HEK293 (cell line): ENCODE measurements around the gene PRRC2B.
A peak's percentile ranks its signal among the peaks of the same experiment; 100 is the strongest.
"Not testable (repeated sequence)": the region's sequence is repeated elsewhere in the genome, so short reads cannot be mapped to it uniquely, and the experiment has no call there.

ENCODE experiments used
- CTCF ChIA-PET: fragments of 350-600 bp; formaldehyde crosslinking; extraction: SDS; loops from one replicate; lab custom pipeline; 2021; ENCODE audit warnings: antibody characterized with exemption; lab: Yijun Ruan, JAX
- POLR2A ChIA-PET: fragments of 300-600 bp; formaldehyde crosslinking; extraction: SDS; loops from one replicate; lab custom pipeline; 2020; ENCODE audit warnings: antibody characterized with exemption, inconsistent platforms; lab: Yijun Ruan, JAX
- H3K27ac ChIP-seq: fragments of 200-500 bp; sonication (Bioruptor generic); 2 replicates; pipeline ENCODE4 v1.5.1; 2014; ENCODE audit warnings: low read depth, low read length, control low read depth, inconsistent platforms; ENCODE audit errors: extremely low read depth
- H3K36me3 ChIP-seq, 2 experiments: fragments of 200-500 bp in 1 of 2; sonication (Bioruptor generic) in 1 of 2; 1 replicate in 1 of 2; 2 replicates in 1 of 2; pipeline ENCODE4 v1.5.1; 2014 to 2017; ENCODE audit warnings: inconsistent platforms in 2 of 2, low read length in 2 of 2; ENCODE audit not compliant: control insufficient read depth in 2 of 2, insufficient read depth in 1 of 2
- H3K4me1 ChIP-seq: fragments of 200-500 bp; sonication (Bioruptor generic); 2 replicates; pipeline ENCODE4 v1.5.1; 2014; ENCODE audit warnings: mild to moderate bottlenecking, low read length, inconsistent platforms; ENCODE audit not compliant: control insufficient read depth, insufficient read depth
- H3K4me3 ChIP-seq: 2 replicates; pipeline ENCODE4 v1.5.1; 2011; ENCODE audit warnings: low read depth, mild to moderate bottlenecking, control low read depth, low read length, moderate library complexity
- H3K9me3 ChIP-seq: fragments of 200-500 bp; sonication (Bioruptor generic); 2 replicates; pipeline ENCODE4 v1.5.1; 2014; ENCODE audit warnings: low read depth, low read length, inconsistent platforms; ENCODE audit not compliant: control insufficient read depth, insufficient read depth
- BCL11A ChIP-seq: fragments of 450-650 bp; formaldehyde crosslinking; IDR thresholded peaks from 2 replicates; pipeline ENCODE4 v1.5.1; 2016; ENCODE audit warnings: low read depth, missing biosample characterization, missing genetic modification characterization
- GLIS1 ChIP-seq: fragments of 450-650 bp; formaldehyde crosslinking; IDR thresholded peaks from 2 replicates; pipeline ENCODE4 v1.5.1; 2016; ENCODE audit warnings: missing biosample characterization, missing genetic modification characterization
- KLF10 ChIP-seq: fragments of 450-650 bp; IDR thresholded peaks from 2 replicates; pipeline ENCODE4 v1.5.1; 2018; ENCODE audit warnings: missing biosample characterization, mild to moderate bottlenecking, missing genetic modification characterization
- OSR2 ChIP-seq: fragments of 450-650 bp; formaldehyde crosslinking; IDR thresholded peaks from 2 replicates; pipeline ENCODE4 v1.5.1; 2016; ENCODE audit warnings: missing biosample characterization, missing genetic modification characterization
- SALL2 ChIP-seq: fragments of 450-650 bp; formaldehyde crosslinking; IDR thresholded peaks from 2 replicates; pipeline ENCODE4 v1.5.0; 2017; ENCODE audit warnings: missing biosample characterization, mild to moderate bottlenecking, missing genetic modification characterization, borderline replicate concordance
- SETDB1 ChIP-seq: IDR thresholded peaks from one replicate; pipeline ENCODE4 v1.6.1; 2017; ENCODE audit warnings: mild to moderate bottlenecking, low read length, moderate library complexity, mixed read lengths; ENCODE audit not compliant: insufficient read length
- WT1 ChIP-seq: fragments of 450-650 bp; formaldehyde crosslinking; IDR thresholded peaks from 2 replicates; pipeline ENCODE4 v1.5.1; 2016; ENCODE audit warnings: missing biosample characterization, missing genetic modification characterization
- ZIC2 ChIP-seq: fragments of 450-650 bp; formaldehyde crosslinking; IDR thresholded peaks from 2 replicates; pipeline ENCODE4 v1.5.1; 2016; ENCODE audit warnings: missing biosample characterization, missing genetic modification characterization
- ZNF10 ChIP-seq: fragments of 450-650 bp; formaldehyde crosslinking; IDR thresholded peaks from 2 replicates; pipeline ENCODE4 v1.5.1; 2017; ENCODE audit warnings: missing biosample characterization, missing genetic modification characterization
- ZNF114 ChIP-seq: fragments of 450-650 bp; formaldehyde crosslinking; IDR thresholded peaks from 2 replicates; pipeline ENCODE4 v1.5.0; 2017; ENCODE audit warnings: missing biosample characterization, missing genetic modification characterization
- ZNF18 ChIP-seq: fragments of 450-650 bp; formaldehyde crosslinking; IDR thresholded peaks from 2 replicates; pipeline ENCODE4 v1.5.1; 2016; ENCODE audit warnings: missing biosample characterization, missing genetic modification characterization
- ZNF335 ChIP-seq: fragments of 450-650 bp; formaldehyde crosslinking; conservative IDR thresholded peaks from 2 replicates; pipeline ENCODE4 v1.5.1; 2016; ENCODE audit warnings: missing biosample characterization, missing genetic modification characterization
- ZNF350 ChIP-seq: fragments of 450-650 bp; formaldehyde crosslinking; IDR thresholded peaks from 2 replicates; pipeline ENCODE4 v1.5.0; 2017; ENCODE audit warnings: missing biosample characterization, mild to moderate bottlenecking, missing genetic modification characterization
- ZNF37A ChIP-seq: fragments of 450-650 bp; IDR thresholded peaks from 2 replicates; pipeline ENCODE4 v1.5.1; 2018; ENCODE audit warnings: missing biosample characterization, missing genetic modification characterization
- ZNF391 ChIP-seq: fragments of 450-650 bp; formaldehyde crosslinking; IDR thresholded peaks from 2 replicates; pipeline ENCODE4 v1.5.1; 2016; ENCODE audit warnings: low read depth, missing biosample characterization, missing genetic modification characterization, borderline replicate concordance
- ZNF423 ChIP-seq: fragments of 450-650 bp; formaldehyde crosslinking; IDR thresholded peaks from 2 replicates; pipeline ENCODE4 v1.5.1; 2016; ENCODE audit warnings: missing biosample characterization, missing genetic modification characterization
- ZNF585B ChIP-seq: fragments of 450-650 bp; formaldehyde crosslinking; IDR thresholded peaks from 2 replicates; pipeline ENCODE4 v1.5.1; 2016; ENCODE audit warnings: missing biosample characterization, missing genetic modification characterization
- ZNF777 ChIP-seq: fragments of 450-650 bp; formaldehyde crosslinking; IDR thresholded peaks from 2 replicates; pipeline ENCODE4 v1.5.1; 2017; ENCODE audit warnings: missing biosample characterization, missing genetic modification characterization, borderline replicate concordance
- TF ChIP-seq, protein P1 (sequence below): fragments of 450-650 bp; formaldehyde crosslinking; IDR thresholded peaks from 2 replicates; pipeline ENCODE4 v1.5.1; 2016; ENCODE audit warnings: missing biosample characterization, missing genetic modification characterization
- TF ChIP-seq, protein P2 (sequence below): fragments of 450-650 bp; formaldehyde crosslinking; IDR thresholded peaks from 2 replicates; pipeline ENCODE4 v1.5.1; 2016; ENCODE audit warnings: missing biosample characterization, missing genetic modification characterization
- TF ChIP-seq, protein P3 (sequence below): fragments of 450-650 bp; formaldehyde crosslinking; IDR thresholded peaks from 2 replicates; pipeline ENCODE4 v1.5.1; 2017; ENCODE audit warnings: missing biosample characterization, mild to moderate bottlenecking, missing genetic modification characterization, moderate library complexity

PRRC2B gene

GRCh38 chr9:131367450-131367849 is 26.4 kb upstream of the PRRC2B start:
- ChIA-PET CTCF (interaction anchor here (0.6 to 4.2 kb wide), 12 partner anchors 17 to 825 kb away, joined by 3 to 26 read pairs (median 5); no protein-coding TSS in a partner anchor), POLR2A (interaction anchor here (0.6 to 1.2 kb wide), 3 partner anchors 36 to 267 kb away, joined by 3 to 8 read pairs (median 4); no protein-coding TSS in a partner anchor)
- TF ChIP-seq ZNF585B (tag by site-specific recombination) (no peak), ZNF37A (tag by site-specific recombination) (no peak), BCL11A (tag by site-specific recombination) (no peak), SALL2 (tag by site-specific recombination) (no peak)
- H3K4me3 ChIP-seq: no peak overlapping the region
- no peak overlapping the region for H3K27ac ChIP-seq
- H3K9me3 ChIP-seq: no peaks in the 10 kb centered on the region
- no peaks in the 10 kb centered on the region for H3K36me3 ChIP-seq
- 0 out of 2 replicates have a peak, but pooled peaks cover 2% of the 10 kb centered on the region for H3K4me1 ChIP-seq

DNA sequence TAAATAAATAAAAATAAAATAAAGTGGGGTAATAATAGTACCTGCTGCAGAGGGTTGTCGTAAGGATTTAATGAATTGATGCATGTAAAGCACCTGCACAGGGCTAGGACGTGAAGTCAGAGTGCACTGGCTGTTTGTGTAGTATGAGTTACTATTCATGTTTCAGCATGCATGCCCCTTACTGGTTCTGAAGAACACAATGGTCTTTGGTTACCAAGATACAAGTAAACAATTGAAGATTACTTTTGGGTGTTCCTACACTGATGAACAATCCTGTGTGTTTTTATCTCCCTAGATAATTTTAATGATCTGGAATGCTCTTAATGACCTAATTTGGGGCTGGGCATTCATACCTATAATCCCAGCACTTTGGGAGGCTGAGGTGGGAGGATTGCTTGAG is 23.2 kb upstream of the PRRC2B start:
- Histone ChIP-seq H3K36me3 (no peaks in the 10 kb centered on the region), H3K9me3 (no peaks in the 10 kb centered on the region), H3K4me1 (0 out of 2 replicates have a peak, but pooled peaks cover 7% of the 10 kb centered on the region), H3K27ac (no peak overlapping the region), H3K4me3 (no peak overlapping the region)
- CTCF ChIA-PET: interaction anchor here (0.6 to 0.7 kb wide), 3 partner anchors 86 to 959 kb away, joined by 3 to 4 read pairs (median 3); no protein-coding TSS in a partner anchor
- POLR2A ChIA-PET: interaction anchor here (0.7 kb wide), 2 partner anchors 34 to 60 kb away, joined by 3 read pairs; no protein-coding TSS in a partner anchor
- TF ChIP-seq ZNF114 (tag by site-specific recombination): no peak
- TF ChIP-seq ZNF777 (tag by site-specific recombination): no peak
- TF ChIP-seq ZNF350 (tag by site-specific recombination): no peak
- TF ChIP-seq ZNF10 (tag by site-specific recombination): peak; percentile 34; the same call in 1 of the 2 replicates
- no peak for TF ChIP-seq ZNF391 (tag by site-specific recombination)

DNA sequence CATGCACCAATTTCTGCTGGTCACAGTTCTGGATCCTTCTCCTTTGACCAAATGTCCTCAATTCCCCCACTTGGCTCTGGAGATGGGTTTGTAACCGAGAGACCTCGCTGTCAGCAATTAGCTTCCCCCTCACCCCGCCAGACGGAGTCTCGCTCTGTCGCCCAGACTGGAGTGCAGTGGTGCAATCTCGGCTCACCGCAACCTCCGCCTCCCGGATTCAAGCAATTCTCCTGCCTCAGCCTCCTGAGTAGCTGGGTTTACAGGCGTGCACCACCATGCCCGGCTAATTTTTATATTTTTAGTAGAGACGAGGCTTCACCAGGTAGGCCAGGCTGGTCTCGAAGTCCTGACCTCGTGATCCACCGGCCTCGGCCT is 21.3 kb upstream of the PRRC2B start:
- peak; percentile 60 for TF ChIP-seq ZNF335 (tag by site-specific recombination)
- peak; percentile 4 for TF ChIP-seq SETDB1
- TF ChIP-seq, protein P1, sequence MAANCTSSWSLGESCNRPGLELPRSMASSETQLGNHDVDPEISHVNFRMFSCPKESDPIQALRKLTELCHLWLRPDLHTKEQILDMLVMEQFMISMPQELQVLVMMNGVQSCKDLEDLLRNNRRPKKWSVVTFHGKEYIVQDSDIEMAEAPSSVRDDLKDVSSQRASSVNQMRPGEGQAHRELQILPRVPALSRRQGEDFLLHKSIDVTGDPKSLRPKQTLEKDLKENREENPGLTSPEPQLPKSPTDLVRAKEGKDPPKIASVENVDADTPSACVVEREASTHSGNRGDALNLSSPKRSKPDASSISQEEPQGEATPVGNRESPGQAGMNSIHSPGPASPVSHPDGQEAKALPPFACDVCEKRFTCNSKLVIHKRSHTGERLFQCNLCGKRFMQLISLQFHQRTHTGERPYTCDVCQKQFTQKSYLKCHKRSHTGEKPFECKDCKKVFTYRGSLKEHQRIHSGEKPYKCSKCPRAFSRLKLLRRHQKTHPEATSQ (tag by site-specific recombination): 0 out of 2 replicates have a peak, but pooled peaks have one; percentile 13
- ChIA-PET CTCF (interaction anchor here (0.6 to 3.1 kb wide), 9 partner anchors 10 to 374 kb away, joined by 3 to 33 read pairs (median 5); no protein-coding TSS in a partner anchor), POLR2A (interaction anchor here (0.7 to 3.1 kb wide), 23 partner anchors 11 to 1574 kb away, joined by 3 to 73 read pairs (median 5); partner anchors contain the start of gene POMT1)
- peak overlapping the region; percentile 45; the same call in 1 of the 2 replicates for H3K4me3 ChIP-seq
- H3K27ac ChIP-seq: peak overlapping the region; percentile 83
- not testable (repeated sequence) for H3K9me3 ChIP-seq, H3K4me1 ChIP-seq, H3K36me3 ChIP-seq

DNA sequence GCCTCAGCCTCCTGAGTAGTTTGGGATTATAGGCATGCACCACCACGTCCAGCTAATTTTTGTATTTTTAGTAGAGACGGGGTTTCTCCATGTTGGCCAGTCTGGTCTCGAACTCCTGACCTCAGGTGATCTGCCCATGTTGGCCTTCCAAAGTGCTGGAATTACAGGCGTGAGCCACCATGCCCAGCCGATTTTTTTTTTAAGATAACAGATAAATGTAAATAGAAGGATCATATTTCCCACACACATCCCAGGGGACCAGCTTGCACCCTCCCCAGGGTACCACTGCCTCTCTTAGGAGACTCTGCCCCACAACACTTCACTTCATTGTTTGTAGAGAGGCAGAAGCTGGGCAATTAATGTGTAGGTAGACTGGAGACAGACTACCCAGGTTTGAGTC is 19.2 kb upstream of the PRRC2B start:
- H3K36me3 ChIP-seq, H3K27ac ChIP-seq, H3K4me1 ChIP-seq, H3K9me3 ChIP-seq, H3K4me3 ChIP-seq: not testable (repeated sequence)
- TF ChIP-seq, protein P2, sequence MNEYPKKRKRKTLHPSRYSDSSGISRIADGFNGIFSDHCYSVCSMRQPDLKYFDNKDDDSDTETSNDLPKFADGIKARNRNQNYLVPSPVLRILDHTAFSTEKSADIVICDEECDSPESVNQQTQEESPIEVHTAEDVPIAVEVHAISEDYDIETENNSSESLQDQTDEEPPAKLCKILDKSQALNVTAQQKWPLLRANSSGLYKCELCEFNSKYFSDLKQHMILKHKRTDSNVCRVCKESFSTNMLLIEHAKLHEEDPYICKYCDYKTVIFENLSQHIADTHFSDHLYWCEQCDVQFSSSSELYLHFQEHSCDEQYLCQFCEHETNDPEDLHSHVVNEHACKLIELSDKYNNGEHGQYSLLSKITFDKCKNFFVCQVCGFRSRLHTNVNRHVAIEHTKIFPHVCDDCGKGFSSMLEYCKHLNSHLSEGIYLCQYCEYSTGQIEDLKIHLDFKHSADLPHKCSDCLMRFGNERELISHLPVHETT (tag by site-specific recombination): peak; percentile 26; the same call in 1 of the 2 replicates
- peak; percentile 62; the same call in 1 of the 2 replicates for TF ChIP-seq ZNF423 (tag by site-specific recombination)
- TF ChIP-seq ZIC2: 0 out of 2 replicates have a peak, but pooled peaks have one; percentile 15
- peak; percentile 68; the same call in 1 of the 2 replicates for TF ChIP-seq GLIS1
- peak; percentile 73 for TF ChIP-seq WT1
- peak; percentile 65; the same call in 1 of the 2 replicates for TF ChIP-seq ZNF18 (tag by site-specific recombination)
- TF ChIP-seq KLF10 (tag by site-specific recombination): peak; percentile 11; the same call in 1 of the 2 replicates
- peak; percentile 60 for TF ChIP-seq OSR2 (tag by site-specific recombination)
- TF ChIP-seq, protein P3, sequence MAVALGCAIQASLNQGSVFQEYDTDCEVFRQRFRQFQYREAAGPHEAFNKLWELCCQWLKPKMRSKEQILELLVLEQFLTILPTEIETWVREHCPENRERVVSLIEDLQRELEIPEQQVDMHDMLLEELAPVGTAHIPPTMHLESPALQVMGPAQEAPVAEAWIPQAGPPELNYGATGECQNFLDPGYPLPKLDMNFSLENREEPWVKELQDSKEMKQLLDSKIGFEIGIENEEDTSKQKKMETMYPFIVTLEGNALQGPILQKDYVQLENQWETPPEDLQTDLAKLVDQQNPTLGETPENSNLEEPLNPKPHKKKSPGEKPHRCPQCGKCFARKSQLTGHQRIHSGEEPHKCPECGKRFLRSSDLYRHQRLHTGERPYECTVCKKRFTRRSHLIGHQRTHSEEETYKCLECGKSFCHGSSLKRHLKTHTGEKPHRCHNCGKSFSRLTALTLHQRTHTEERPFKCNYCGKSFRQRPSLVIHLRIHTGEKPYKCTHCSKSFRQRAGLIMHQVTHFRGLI (tag by site-specific recombination): peak; percentile 94
- ChIA-PET POLR2A (interaction anchor here (3.0 kb wide), 1 partner anchor 9 kb away, joined by 73 read pairs; no protein-coding TSS in a partner anchor), CTCF (interaction anchor here (0.6 to 3.1 kb wide), 4 partner anchors 9 to 382 kb away, joined by 3 to 22 read pairs (median 6); no protein-coding TSS in a partner anchor)
